K562 (cell line): ENCODE results near the gene DCUN1D3.

Experiments used
- ATF3 ChIP-seq, 2 experiments: fragments of 450-650 bp in 1 of 2; sonication (generic) in 1 of 2; formaldehyde crosslinking in 1 of 2; IDR thresholded peaks in 1 of 2; conservative IDR thresholded peaks in 1 of 2; 2 replicates each; pipeline versions ENCODE4 v1.6.1 to v1.8.1; 2016 to 2023; ENCODE audit warnings: mild to moderate bottlenecking in 2 of 2, moderate library complexity in 2 of 2, inconsistent platforms in 1 of 2, missing genetic modification reagents in 1 of 2
- HOMEZ ChIP-seq: fragments of 250-450 bp; sonication (Bioruptor Pico); IDR thresholded peaks from 2 replicates; pipeline ENCODE4 v1.4.0; 2020; ENCODE audit warnings: mild to moderate bottlenecking, moderate library complexity
- MEF2D ChIP-seq: conservative IDR thresholded peaks from 2 replicates; pipeline ENCODE4 v1.6.1; 2016; ENCODE audit warnings: low read depth, missing genetic modification characterization, missing compliant biosample characterization
- POLR2AphosphoS5 ChIP-seq: IDR thresholded peaks from 2 replicates; pipeline ENCODE4 v1.6.1; 2011; ENCODE audit warnings: mild to moderate bottlenecking, low read depth, low read length, moderate library complexity; ENCODE audit not compliant: control insufficient read depth, insufficient read depth
- RCOR1 ChIP-seq, 2 experiments: IDR thresholded peaks; 2 replicates each; pipeline ENCODE4 v1.6.1; 2012; ENCODE audit warnings: low read depth in 2 of 2, low read length in 2 of 2, borderline replicate concordance in 1 of 2, improper control_type of control experiment in 1 of 2
- VEZF1 ChIP-seq: fragments of 200-800 bp; sonication (Bioruptor generic); IDR thresholded peaks from 2 replicates; pipeline ENCODE4 v1.6.1; 2017; ENCODE audit warnings: missing genetic modification characterization, missing compliant biosample characterization
- ZKSCAN3 ChIP-seq: fragments of 250-450 bp; sonication (Bioruptor Pico); IDR thresholded peaks from 2 replicates; pipeline ENCODE4 v1.4.0; 2020
- TF ChIP-seq, protein P1 (sequence below), 3 experiments: IDR thresholded peaks in 2 of 3; conservative IDR thresholded peaks in 1 of 3; 2 replicates each; pipeline ENCODE4 v1.5.1; 2011 to 2012; ENCODE audit warnings: low read length in 3 of 3, mild to moderate bottlenecking in 3 of 3, control low read depth in 2 of 3, improper control_type of control experiment in 1 of 3, inconsistent platforms in 1 of 3, low read depth in 1 of 3, mixed read lengths in 1 of 3, moderate library complexity in 1 of 3; ENCODE audit not compliant: insufficient read depth in 2 of 3

GRCh38 chr16:20811889-20812439 lies 88.2 kb downstream of the DCUN1D3 start:
- TF ChIP-seq MEF2D (tag): no peak
- no peak for TF ChIP-seq RCOR1 (IDR thresholded peaks at IDR 0.05; ENCODE audit: borderline replicate concordance in 1 of 2, low read depth in 2 of 2, low read length in 2 of 2)
- no peak for TF ChIP-seq VEZF1
- TF ChIP-seq POLR2AphosphoS5: no peak
- no peak for TF ChIP-seq HOMEZ (CRISPR knock-in tag)
- TF ChIP-seq ZKSCAN3: no peak
- TF ChIP-seq, protein P1, sequence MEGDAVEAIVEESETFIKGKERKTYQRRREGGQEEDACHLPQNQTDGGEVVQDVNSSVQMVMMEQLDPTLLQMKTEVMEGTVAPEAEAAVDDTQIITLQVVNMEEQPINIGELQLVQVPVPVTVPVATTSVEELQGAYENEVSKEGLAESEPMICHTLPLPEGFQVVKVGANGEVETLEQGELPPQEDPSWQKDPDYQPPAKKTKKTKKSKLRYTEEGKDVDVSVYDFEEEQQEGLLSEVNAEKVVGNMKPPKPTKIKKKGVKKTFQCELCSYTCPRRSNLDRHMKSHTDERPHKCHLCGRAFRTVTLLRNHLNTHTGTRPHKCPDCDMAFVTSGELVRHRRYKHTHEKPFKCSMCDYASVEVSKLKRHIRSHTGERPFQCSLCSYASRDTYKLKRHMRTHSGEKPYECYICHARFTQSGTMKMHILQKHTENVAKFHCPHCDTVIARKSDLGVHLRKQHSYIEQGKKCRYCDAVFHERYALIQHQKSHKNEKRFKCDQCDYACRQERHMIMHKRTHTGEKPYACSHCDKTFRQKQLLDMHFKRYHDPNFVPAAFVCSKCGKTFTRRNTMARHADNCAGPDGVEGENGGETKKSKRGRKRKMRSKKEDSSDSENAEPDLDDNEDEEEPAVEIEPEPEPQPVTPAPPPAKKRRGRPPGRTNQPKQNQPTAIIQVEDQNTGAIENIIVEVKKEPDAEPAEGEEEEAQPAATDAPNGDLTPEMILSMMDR (IDR thresholded peaks at IDR 0.05 in 2 of 3, conservative IDR thresholded peaks at IDR 0.05 in 1 of 3; ENCODE audit: insufficient read depth in 2 of 3, low read depth in 1 of 3, low read length in 3 of 3): no peak
- no peak for TF ChIP-seq ATF3 (IDR thresholded peaks at IDR 0.05)
- TF ChIP-seq ATF3 (CRISPR knock-in tag; conservative IDR thresholded peaks at IDR 0.05): no peak
